ENCODE results near the gene FUS.
A peak's percentile ranks its signal among the peaks of the same experiment; 100 is the strongest.

The FUS gene

GRCh38 chr16:31182391-31182790 lies 2.5 kb downstream of the FUS start:
- peaks cover 7% of the 10 kb centered on the region; the same call in 1 of the 2 replicates for H4K20me1 ChIP-seq (ENCODE audit: insufficient read depth, low read length)
- H3K9ac ChIP-seq (ENCODE audit: low read length), result peak overlapping the region; percentile 89; the same call in 1 of the 2 replicates
- no peaks in the 10 kb centered on the region for H3F3A ChIP-seq (ENCODE audit: insufficient read depth, low read length)
- no peak overlapping the region for H3K27ac ChIP-seq (ENCODE audit: low read depth, low read length, poor library complexity, severe bottlenecking)
- H3K36me3 ChIP-seq (ENCODE audit: insufficient read depth, low read length), result peaks cover 68% of the 10 kb centered on the region
- H3K9me3 ChIP-seq (ENCODE audit: low read length), result no peaks in the 10 kb centered on the region
- peaks cover 48% of the 10 kb centered on the region for H3K79me2 ChIP-seq (ENCODE audit: insufficient read depth, low read length)
- H3K4me3 ChIP-seq (ENCODE audit: low read depth, low read length, poor library complexity, severe bottlenecking), result peak overlapping the region; percentile 75
- peaks cover 25% of the 10 kb centered on the region for H3K4me1 ChIP-seq (ENCODE audit: insufficient read depth, low read length, severe bottlenecking)
- peak overlapping the region; percentile 94 for H3K4me2 ChIP-seq (ENCODE audit: low read length)
- no peak overlapping the region for H2AFZ ChIP-seq (ENCODE audit: low read length)
- no peaks in the 10 kb centered on the region for H3K27me3 ChIP-seq (ENCODE audit: insufficient read depth, low read length)
- TF ChIP-seq EZH2 (IDR thresholded peaks at IDR 0.05; ENCODE audit: borderline replicate concordance, low read length) (no peak), CTCF (IDR thresholded peaks at IDR 0.05; ENCODE audit: low read length) (no peak)
- H3K9me2 ChIP-seq (ENCODE audit: low read depth, low read length), result no peaks in the 10 kb centered on the region

DNA sequence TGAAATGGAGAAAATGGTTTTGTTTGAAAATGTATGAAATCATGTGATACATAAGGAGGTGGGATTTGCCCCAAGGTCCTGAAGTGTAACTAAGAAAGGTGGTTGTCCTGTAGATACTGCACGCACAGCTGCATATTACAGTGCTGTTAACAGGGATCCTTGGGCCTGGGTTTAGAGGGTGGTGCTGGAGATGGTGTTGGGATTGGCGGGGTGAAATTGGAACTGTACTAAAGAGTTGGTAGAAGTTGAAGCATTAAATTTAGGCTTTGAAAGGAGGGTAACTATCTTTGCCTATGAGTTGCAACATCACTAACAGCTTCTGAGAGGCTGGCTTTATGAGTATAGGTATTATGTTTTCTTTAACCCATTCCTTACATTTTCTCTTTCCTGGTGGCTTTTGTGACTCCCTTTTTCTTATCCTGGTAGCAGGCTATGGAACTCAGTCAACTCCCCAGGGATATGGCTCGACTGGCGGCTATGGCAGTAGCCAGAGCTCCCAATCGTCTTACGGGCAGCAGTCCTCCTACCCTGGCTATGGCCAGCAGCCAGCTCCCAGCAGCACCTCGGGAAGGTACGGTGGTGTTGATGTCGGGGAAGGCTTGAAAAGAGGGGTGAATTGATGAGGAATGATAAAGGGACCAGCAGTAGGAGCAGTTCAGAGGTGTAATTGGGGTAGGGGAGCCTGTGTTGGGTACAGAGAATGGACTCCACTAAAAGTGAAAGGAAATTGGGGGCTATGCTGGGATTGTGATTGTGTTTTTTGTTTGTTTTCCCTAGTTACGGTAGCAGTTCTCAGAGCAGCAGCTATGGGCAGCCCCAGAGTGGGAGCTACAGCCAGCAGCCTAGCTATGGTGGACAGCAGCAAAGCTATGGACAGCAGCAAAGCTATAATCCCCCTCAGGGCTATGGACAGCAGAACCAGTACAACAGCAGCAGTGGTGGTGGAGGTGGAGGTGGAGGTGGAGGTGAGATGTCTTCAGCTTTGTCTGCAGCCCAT lies 3.8 kb downstream of the FUS start:
- Histone ChIP-seq H3K79me2 (ENCODE audit: insufficient read depth, low read length) (peaks cover 48% of the 10 kb centered on the region), H3K27me3 (ENCODE audit: insufficient read depth, low read length) (no peaks in the 10 kb centered on the region), H4K20me1 (ENCODE audit: insufficient read depth, low read length) (peaks cover 7% of the 10 kb centered on the region; the same call in 1 of the 2 replicates), H3K27ac (ENCODE audit: low read depth, low read length, poor library complexity, severe bottlenecking) (no peak overlapping the region), H3K9me2 (ENCODE audit: low read depth, low read length) (no peaks in the 10 kb centered on the region), H3K4me2 (ENCODE audit: low read length) (no peak overlapping the region), H2AFZ (ENCODE audit: low read length) (no peak overlapping the region), H3K4me3 (ENCODE audit: low read depth, low read length, poor library complexity, severe bottlenecking) (no peak overlapping the region), H3K4me1 (ENCODE audit: insufficient read depth, low read length, severe bottlenecking) (peaks cover 20% of the 10 kb centered on the region), H3K9me3 (ENCODE audit: low read length) (no peaks in the 10 kb centered on the region), H3K36me3 (ENCODE audit: insufficient read depth, low read length) (peaks cover 81% of the 10 kb centered on the region), H3F3A (ENCODE audit: insufficient read depth, low read length) (no peaks in the 10 kb centered on the region), H3K9ac (ENCODE audit: low read length) (no peak overlapping the region)
- TF ChIP-seq CTCF (IDR thresholded peaks at IDR 0.05; ENCODE audit: low read length), result no peak
- TF ChIP-seq EZH2 (IDR thresholded peaks at IDR 0.05; ENCODE audit: borderline replicate concordance, low read length), result no peak

DNA sequence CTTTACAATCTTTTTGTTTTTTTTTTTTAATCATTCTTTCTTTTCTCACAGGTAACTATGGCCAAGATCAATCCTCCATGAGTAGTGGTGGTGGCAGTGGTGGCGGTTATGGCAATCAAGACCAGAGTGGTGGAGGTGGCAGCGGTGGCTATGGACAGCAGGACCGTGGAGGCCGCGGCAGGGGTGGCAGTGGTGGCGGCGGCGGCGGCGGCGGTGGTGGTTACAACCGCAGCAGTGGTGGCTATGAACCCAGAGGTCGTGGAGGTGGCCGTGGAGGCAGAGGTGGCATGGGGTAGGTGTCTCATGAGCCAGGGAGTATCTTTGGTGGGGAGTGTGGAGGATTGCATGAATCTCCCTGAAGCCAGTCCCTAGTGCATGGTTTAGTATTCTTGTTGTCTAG lies 4.9 kb downstream of the FUS start:
- peaks cover 10% of the 10 kb centered on the region; the same call in 1 of the 2 replicates for H4K20me1 ChIP-seq (ENCODE audit: insufficient read depth, low read length)
- H3F3A ChIP-seq (ENCODE audit: insufficient read depth, low read length), result no peaks in the 10 kb centered on the region
- H3K9ac ChIP-seq (ENCODE audit: low read length), result no peak overlapping the region
- H3K27me3 ChIP-seq (ENCODE audit: insufficient read depth, low read length), result no peaks in the 10 kb centered on the region
- no peak overlapping the region for H2AFZ ChIP-seq (ENCODE audit: low read length)
- TF ChIP-seq EZH2 (IDR thresholded peaks at IDR 0.05; ENCODE audit: borderline replicate concordance, low read length) (no peak), CTCF (IDR thresholded peaks at IDR 0.05; ENCODE audit: low read length) (no peak)
- H3K36me3 ChIP-seq (ENCODE audit: insufficient read depth, low read length), result peaks cover 93% of the 10 kb centered on the region
- H3K9me2 ChIP-seq (ENCODE audit: low read depth, low read length), result no peaks in the 10 kb centered on the region
- no peak overlapping the region for H3K4me2 ChIP-seq (ENCODE audit: low read length)
- H3K4me3 ChIP-seq (ENCODE audit: low read depth, low read length, poor library complexity, severe bottlenecking), result no peak overlapping the region
- H3K79me2 ChIP-seq (ENCODE audit: insufficient read depth, low read length), result peaks cover 48% of the 10 kb centered on the region
- H3K9me3 ChIP-seq (ENCODE audit: low read length), result no peaks in the 10 kb centered on the region
- H3K4me1 ChIP-seq (ENCODE audit: insufficient read depth, low read length, severe bottlenecking), result peaks cover 15% of the 10 kb centered on the region
- H3K27ac ChIP-seq (ENCODE audit: low read depth, low read length, poor library complexity, severe bottlenecking), result no peak overlapping the region

All from OCI-LY1 (cell line).